IMR-90 (cell line): Measurements from ENCODE around the gene MAP1LC3A. TPM values are rescaled to one million over a fixed set of nuclear protein-coding genes. Genes with fewer than 3 reads are reported as not detected.

ENCODE experiments used
- ATAC-seq: fragments of 200-7000 bp; cut with Tn5 transposase; 2 replicates; pipeline ENCODE4 v1.9.1; 2020; ENCODE audit warnings: low read depth, mild to moderate bottlenecking, moderate library complexity
- BruUV-seq: library from RNA; stranded (reverse); fragments of 400-500 nt; replicated peaks from 2 replicates; lab custom pipeline; 2021; lab: Mats Ljungman, UMichigan
- CTCF ChIA-PET: fragments of 300-600 bp; formaldehyde crosslinking; extraction: SDS; loops from one replicate; lab custom pipeline; 2021; ENCODE audit warnings: antibody characterized with exemption; lab: Yijun Ruan, JAX
- POLR2A ChIA-PET: fragments of 300-600 bp; sonication (Branson Sonifier 250); formaldehyde crosslinking; loops from one replicate; lab custom pipeline; 2022; ENCODE audit warnings: antibody characterized with exemption; ENCODE audit not compliant: unreplicated experiment; lab: Charles Lee
- DNase-seq: peaks from one replicate; pipeline ENCODE4 v3.0.0; 2013
- H2AFZ ChIP-seq: replicated peaks from 2 replicates; pipeline ENCODE3; 2013; ENCODE audit warnings: low read length, mild to moderate bottlenecking; ENCODE audit not compliant: poor library complexity
- H2AK5ac ChIP-seq: 2 replicates; pipeline ENCODE4 v1.6.1; 2013; ENCODE audit warnings: low read depth, low read length, inconsistent platforms
- H2AK9ac ChIP-seq: replicated peaks from 2 replicates; pipeline ENCODE3; 2013; ENCODE audit warnings: mild to moderate bottlenecking, low read depth, low read length, moderate library complexity; ENCODE audit not compliant: poor library complexity
- H2BK120ac ChIP-seq: 2 replicates; pipeline ENCODE4 v1.6.1; 2013; ENCODE audit warnings: low read depth, low read length, inconsistent platforms
- H2BK15ac ChIP-seq: 3 replicates; pipeline ENCODE4 v1.6.1; 2013; ENCODE audit warnings: low read depth, low read length, inconsistent platforms
- H2BK20ac ChIP-seq: 2 replicates; pipeline ENCODE4 v1.6.1; 2013; ENCODE audit warnings: low read depth, mild to moderate bottlenecking, inconsistent platforms, low read length, moderate library complexity
- H2BK5ac ChIP-seq: 2 replicates; pipeline ENCODE4 v1.6.1; 2013; ENCODE audit warnings: mild to moderate bottlenecking, low read depth, low read length, inconsistent platforms; ENCODE audit not compliant: poor library complexity, severe bottlenecking
- H3K14ac ChIP-seq: replicated peaks from 2 replicates; pipeline ENCODE4 v1.6.1; 2013; ENCODE audit warnings: low read depth, low read length, inconsistent platforms
- H3K18ac ChIP-seq: 2 replicates; pipeline ENCODE4 v1.6.1; 2013; ENCODE audit warnings: low read depth, low read length, control low read depth
- H3K23ac ChIP-seq: 2 replicates; pipeline ENCODE4 v1.6.1; 2013; ENCODE audit warnings: low read depth, low read length, inconsistent platforms
- H3K27ac ChIP-seq: 2 replicates; pipeline ENCODE4 v1.5.1; 2013; ENCODE audit warnings: mild to moderate bottlenecking, control low read depth, low read length; ENCODE audit not compliant: insufficient read depth
- H3K27me3 ChIP-seq: 2 replicates; pipeline ENCODE4 v1.6.1; 2013; ENCODE audit warnings: low read length; ENCODE audit not compliant: control insufficient read depth, insufficient read depth
- H3K36me3 ChIP-seq: 2 replicates; pipeline ENCODE4 v1.6.1; 2013; ENCODE audit warnings: low read length, mixed read lengths; ENCODE audit not compliant: control insufficient read depth, insufficient read depth
- H3K4ac ChIP-seq: 2 replicates; pipeline ENCODE4 v1.6.1; 2013; ENCODE audit warnings: low read depth, low read length, inconsistent platforms
- H3K4me1 ChIP-seq: 2 replicates; pipeline ENCODE4 v1.6.1; 2013; ENCODE audit warnings: low read length, mixed read lengths; ENCODE audit not compliant: control insufficient read depth, insufficient read depth
- H3K4me2 ChIP-seq: 2 replicates; pipeline ENCODE4 v1.6.1; 2013; ENCODE audit warnings: low read depth, mild to moderate bottlenecking, control low read depth, low read length, moderate library complexity
- H3K4me3 ChIP-seq: 2 replicates; pipeline ENCODE4 v1.5.1; 2013; ENCODE audit warnings: low read depth, mild to moderate bottlenecking, control low read depth, low read length, moderate library complexity; ENCODE audit not compliant: insufficient read depth
- H3K56ac ChIP-seq: 2 replicates; pipeline ENCODE4 v1.6.1; 2013; ENCODE audit warnings: low read length, inconsistent platforms; ENCODE audit not compliant: insufficient read depth; ENCODE audit errors: extremely low read depth
- H3K79me1 ChIP-seq, 2 experiments: 2 replicates each; pipeline ENCODE4 v1.6.1; 2013; ENCODE audit warnings: low read length in 2 of 2, inconsistent platforms in 1 of 2, low read depth in 1 of 2
- H3K9ac ChIP-seq: 2 replicates; pipeline ENCODE4 v1.6.1; 2013; ENCODE audit warnings: low read depth, low read length, control low read depth
- H3K9me1 ChIP-seq: 2 replicates; pipeline ENCODE4 v1.6.1; 2013; ENCODE audit warnings: low read length, inconsistent platforms; ENCODE audit not compliant: insufficient read depth
- H3K9me3 ChIP-seq: 2 replicates; pipeline ENCODE4 v1.6.1; 2013; ENCODE audit warnings: low read length; ENCODE audit not compliant: control insufficient read depth, insufficient read depth
- H4K20me1 ChIP-seq: 2 replicates; pipeline ENCODE4 v1.6.1; 2013; ENCODE audit warnings: low read length, inconsistent platforms; ENCODE audit not compliant: insufficient read depth
- H4K5ac ChIP-seq: 2 replicates; pipeline ENCODE4 v1.6.1; 2013; ENCODE audit warnings: mild to moderate bottlenecking, low read depth, low read length, control low read depth
- H4K8ac ChIP-seq, 2 experiments: 2 replicates each; pipeline ENCODE4 v1.6.1; 2013; ENCODE audit warnings: low read depth in 2 of 2, low read length in 2 of 2, control low read depth in 1 of 2, inconsistent platforms in 1 of 2
- H4K91ac ChIP-seq: 2 replicates; pipeline ENCODE4 v1.6.1; 2013; ENCODE audit warnings: low read depth, low read length, inconsistent platforms; ENCODE audit not compliant: insufficient read depth
- CHD1 ChIP-seq: IDR thresholded peaks from 2 replicates; pipeline ENCODE4 v1.6.1; 2012; ENCODE audit warnings: low read depth, low read length, improper control_type of control experiment
- FOS ChIP-seq: fragments of 150-350 bp; IDR thresholded peaks from 2 replicates; pipeline ENCODE4 v1.6.1; 2016; ENCODE audit warnings: low read depth, low read length
- MAZ ChIP-seq: IDR thresholded peaks from 2 replicates; pipeline ENCODE4 v1.6.1; 2012; ENCODE audit warnings: low read depth, mild to moderate bottlenecking, low read length, improper control_type of control experiment, moderate library complexity, borderline replicate concordance
- MXI1 ChIP-seq: IDR thresholded peaks from 2 replicates; pipeline ENCODE4 v1.6.1; 2012; ENCODE audit warnings: low read depth, mild to moderate bottlenecking, low read length, moderate library complexity, borderline replicate concordance
- POLR2A ChIP-seq: IDR thresholded peaks from 2 replicates; pipeline ENCODE4 v1.6.1; 2012; ENCODE audit warnings: mild to moderate bottlenecking, low read depth, low read length
- RCOR1 ChIP-seq: IDR thresholded peaks from 2 replicates; pipeline ENCODE4 v1.6.1; 2012; ENCODE audit warnings: mild to moderate bottlenecking, low read length, improper control_type of control experiment; ENCODE audit not compliant: insufficient replicate concordance
- RFX5 ChIP-seq: IDR thresholded peaks from 2 replicates; pipeline ENCODE4 v1.8.0; 2012; ENCODE audit warnings: low read depth, mild to moderate bottlenecking, low read length, moderate library complexity
- SMC3 ChIP-seq: fragments of 150-350 bp; IDR thresholded peaks from 2 replicates; pipeline ENCODE4 v1.6.1; 2016; ENCODE audit warnings: low read depth, mild to moderate bottlenecking, antibody characterized with exemption, low read length, moderate library complexity
- WGBS, 2 experiments: methylation state at CpG; one replicate each; pipeline versions ENCODE4 v1.1.5 to v1.1.7; 2013; ENCODE audit warnings: missing lambda C conversion rate in 2 of 2; ENCODE audit not compliant: insufficient read length in 1 of 2; ENCODE audit errors: extremely low coverage in 2 of 2; 5-methylcytosine and 5-hydroxymethylcytosine counted together
- dilution Hi-C: fragments of 300-500 bp; cut with HindIII; formaldehyde crosslinking; loops from one replicate; pipeline ENCODE4 v1.14.3; 2018; ENCODE audit warnings: low sequenced_read_pairs; ENCODE audit not compliant: unreplicated experiment
- in situ Hi-C: fragments of 300-500 bp; cut with MboI; formaldehyde crosslinking; loops from 3 replicates; pipeline ENCODE4 v1.14.3; 2019; ENCODE audit warnings: low sequenced_read_pairs, inconsistent platforms, mixed read lengths
- intact Hi-C: fragments of 100-400 bp; cut with micrococcal nuclease; formaldehyde crosslinking; loops from 2 replicates; pipeline ENCODE4 v1.10.0; 2022
- polyA plus RNA-seq, 3 experiments: library from polyadenylated mRNA; depleted of rRNA; stranded (reverse); fragments of >200 nt; gene quantifications; 2 replicates each; pipeline ENCODE4 v1.2.3, GENCODE V29; 2012; ENCODE audit warnings: low replicate concordance in 1 of 3
- total RNA-seq: library from RNA; depleted of rRNA; stranded (reverse); fragments of >200 nt; gene quantifications from 2 replicates; pipeline ENCODE4 v1.2.3, GENCODE V29; 2012
- TF ChIP-seq, protein P1 (sequence below): conservative IDR thresholded peaks from 2 replicates; pipeline ENCODE4 v1.5.1; 2012; ENCODE audit warnings: mild to moderate bottlenecking, low read depth, low read length, improper control_type of control experiment
- TF ChIP-seq, protein P2 (sequence below): fragments of 150-350 bp; IDR thresholded peaks from 2 replicates; pipeline ENCODE4 v1.6.1; 2016; ENCODE audit warnings: low read depth, mild to moderate bottlenecking, low read length, moderate library complexity, borderline replicate concordance

MAP1LC3A gene
- total and polyA plus RNA-seq, 2 of the 4 experiments (the other 2 are of a cell fraction) = 10.0 to 39.7 TPM

- Histone ChIP-seq H4K8ac (no peak overlapping the region), H2AK9ac (no peak overlapping the region), H3K9ac (no peak overlapping the region), H2AK5ac (0 out of 2 replicates have a peak overlapping the region, but pooled peaks have one; percentile 11), H3K9me3 (no peaks in the 10 kb centered on the region), H2AFZ (no peak overlapping the region), H3K14ac (no peak overlapping the region), H3K9me1 (peaks cover 17% of the 10 kb centered on the region), H3K4me3 (no peak overlapping the region), H3K27me3 (no peaks in the 10 kb centered on the region), H3K56ac (no peak overlapping the region), H4K20me1 (no peaks in the 10 kb centered on the region), H2BK5ac (no peak overlapping the region), H3K27ac (no peak overlapping the region), H3K4me1 (peaks cover 17% of the 10 kb centered on the region), H3K36me3 (peaks cover 4% of the 10 kb centered on the region), H3K4me2 (no peak overlapping the region), H4K91ac (no peak overlapping the region), H4K5ac (no peak overlapping the region), H3K4ac (no peak overlapping the region), H3K18ac (no peak overlapping the region), H3K23ac (no peak overlapping the region), H2BK15ac (no peak overlapping the region), H2BK20ac (no peak overlapping the region), H2BK120ac (no peak overlapping the region), H3K79me1 (peaks cover 0 to 3% of the 10 kb centered on the region in 2 experiments; a peak in 2 of 4 replicates)
- intact Hi-C loops = no loop called here
- ChIA-PET CTCF (no interaction called here), POLR2A (no interaction called here)
- BruUV-seq = no TSS peak
- in situ Hi-C loops = loop anchor here (10.0 kb wide), 1 partner anchor 181 kb away; no protein-coding TSS in a partner anchor
- DNase-seq (no peak), ATAC-seq (no peak)
- TF ChIP-seq MAZ (no peak), SMC3 (no peak), CHD1 (no peak), RFX5 (no peak), POLR2A (no peak), MXI1 (no peak), RCOR1 (no peak), FOS (no peak)
- TF ChIP-seq, protein P1, sequence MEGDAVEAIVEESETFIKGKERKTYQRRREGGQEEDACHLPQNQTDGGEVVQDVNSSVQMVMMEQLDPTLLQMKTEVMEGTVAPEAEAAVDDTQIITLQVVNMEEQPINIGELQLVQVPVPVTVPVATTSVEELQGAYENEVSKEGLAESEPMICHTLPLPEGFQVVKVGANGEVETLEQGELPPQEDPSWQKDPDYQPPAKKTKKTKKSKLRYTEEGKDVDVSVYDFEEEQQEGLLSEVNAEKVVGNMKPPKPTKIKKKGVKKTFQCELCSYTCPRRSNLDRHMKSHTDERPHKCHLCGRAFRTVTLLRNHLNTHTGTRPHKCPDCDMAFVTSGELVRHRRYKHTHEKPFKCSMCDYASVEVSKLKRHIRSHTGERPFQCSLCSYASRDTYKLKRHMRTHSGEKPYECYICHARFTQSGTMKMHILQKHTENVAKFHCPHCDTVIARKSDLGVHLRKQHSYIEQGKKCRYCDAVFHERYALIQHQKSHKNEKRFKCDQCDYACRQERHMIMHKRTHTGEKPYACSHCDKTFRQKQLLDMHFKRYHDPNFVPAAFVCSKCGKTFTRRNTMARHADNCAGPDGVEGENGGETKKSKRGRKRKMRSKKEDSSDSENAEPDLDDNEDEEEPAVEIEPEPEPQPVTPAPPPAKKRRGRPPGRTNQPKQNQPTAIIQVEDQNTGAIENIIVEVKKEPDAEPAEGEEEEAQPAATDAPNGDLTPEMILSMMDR = no peak
- TF ChIP-seq, protein P2, sequence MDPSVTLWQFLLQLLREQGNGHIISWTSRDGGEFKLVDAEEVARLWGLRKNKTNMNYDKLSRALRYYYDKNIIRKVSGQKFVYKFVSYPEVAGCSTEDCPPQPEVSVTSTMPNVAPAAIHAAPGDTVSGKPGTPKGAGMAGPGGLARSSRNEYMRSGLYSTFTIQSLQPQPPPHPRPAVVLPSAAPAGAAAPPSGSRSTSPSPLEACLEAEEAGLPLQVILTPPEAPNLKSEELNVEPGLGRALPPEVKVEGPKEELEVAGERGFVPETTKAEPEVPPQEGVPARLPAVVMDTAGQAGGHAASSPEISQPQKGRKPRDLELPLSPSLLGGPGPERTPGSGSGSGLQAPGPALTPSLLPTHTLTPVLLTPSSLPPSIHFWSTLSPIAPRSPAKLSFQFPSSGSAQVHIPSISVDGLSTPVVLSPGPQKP = no peak
- dilution Hi-C loops = no loop called here
- WGBS, 2 experiments = 94% methylated on average over 5 of the region's 6 CpGs; no CpG with 5 or more reads in 1 of the 2 experiments
These were observed 25.0 kb downstream of the MAP1LC3A start for GRCh38 chr20:34583544-34583943.
